GM19455 (cell line): ENCODE measurements around the gene MMP25.
A peak's percentile ranks its signal among the peaks of the same experiment; 100 is the strongest.

ENCODE experiments used
- ATAC-seq: cut with Tn5 transposase; IDR thresholded peaks from one replicate; pipeline ENCODE4 v1.9.1; 2021; ENCODE audit not compliant: unreplicated experiment

MMP25 gene

GRCh38 chr16:3017344-3017743 lies 29.0 kb upstream of the MMP25 start:
- no peak for ATAC-seq

- no peak for ATAC-seq
Measured at GRCh38 chr16:3017794-3018506, 28.4 kb upstream of the MMP25 start, which contains the start of gene CLDN6. Gene CLDN6, minus strand, starts transcription at chr16:3018183. Its CDS starts 2,162 bp downstream, at chr16:3016021.

DNA sequence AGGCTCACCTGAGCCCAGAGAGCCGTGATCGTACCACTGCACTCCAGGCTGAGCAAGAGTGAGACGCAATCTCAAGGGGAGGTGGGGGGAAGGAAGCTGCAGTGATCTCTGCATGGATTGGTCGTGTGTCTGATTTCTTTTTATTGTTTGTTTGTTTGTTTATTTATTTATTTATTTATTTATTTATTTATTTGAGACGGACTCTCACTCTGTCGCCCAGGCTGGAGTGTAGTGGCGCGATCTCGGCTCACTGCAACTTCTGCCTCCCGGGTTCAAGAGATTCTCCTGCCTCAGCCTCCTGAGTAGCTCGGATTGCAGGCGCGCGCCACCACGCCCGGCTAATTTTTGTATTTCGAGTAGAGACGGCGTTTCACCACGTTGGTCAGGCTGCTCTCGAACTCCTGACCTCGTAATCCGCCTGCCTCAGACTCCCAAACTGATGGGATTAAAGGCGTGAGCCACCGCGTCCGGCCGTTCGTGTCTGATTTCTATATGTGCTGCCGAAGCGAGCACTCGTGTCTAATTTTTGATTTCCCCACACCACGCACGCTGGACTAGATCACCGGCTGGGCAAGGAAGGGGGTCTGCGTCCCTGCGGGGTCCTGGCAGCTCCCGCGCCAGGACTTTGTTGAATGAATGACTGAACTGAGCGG lies 26.6 kb upstream of the MMP25 start:
- no peak for ATAC-seq

DNA sequence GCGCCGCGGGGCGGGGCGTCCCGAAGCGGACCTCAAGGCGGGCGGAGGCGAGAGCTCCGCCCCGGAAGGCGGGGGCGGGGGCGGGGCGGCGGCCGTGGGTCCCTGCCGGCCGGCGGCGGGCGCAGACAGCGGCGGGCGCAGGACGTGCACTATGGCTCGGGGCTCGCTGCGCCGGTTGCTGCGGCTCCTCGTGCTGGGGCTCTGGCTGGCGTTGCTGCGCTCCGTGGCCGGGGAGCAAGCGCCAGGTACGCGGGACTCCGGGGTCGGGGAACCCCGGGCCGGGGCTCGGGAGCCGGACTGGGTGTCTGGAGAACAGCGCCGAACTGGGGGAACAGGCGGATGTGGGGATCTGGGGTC lies 26.1 kb upstream of the MMP25 start, which contains the start of gene TNFRSF12A:
TNFRSF12A (plus strand) TSS at position 122 of the 357 bp plus-strand sequence; CDS start at position 152, 30 bp downstream.
- no peak for ATAC-seq

- no peak for ATAC-seq
Measured at GRCh38 chr16:3020604-3021448, 25.5 kb upstream of the MMP25 start.

GRCh38 chr16:3021449-3022207 lies 24.7 kb upstream of the MMP25 start:
- ATAC-seq, result no peak

GRCh38 chr16:3022208-3022683 lies 24.1 kb upstream of the MMP25 start:
- ATAC-seq, result no peak

DNA sequence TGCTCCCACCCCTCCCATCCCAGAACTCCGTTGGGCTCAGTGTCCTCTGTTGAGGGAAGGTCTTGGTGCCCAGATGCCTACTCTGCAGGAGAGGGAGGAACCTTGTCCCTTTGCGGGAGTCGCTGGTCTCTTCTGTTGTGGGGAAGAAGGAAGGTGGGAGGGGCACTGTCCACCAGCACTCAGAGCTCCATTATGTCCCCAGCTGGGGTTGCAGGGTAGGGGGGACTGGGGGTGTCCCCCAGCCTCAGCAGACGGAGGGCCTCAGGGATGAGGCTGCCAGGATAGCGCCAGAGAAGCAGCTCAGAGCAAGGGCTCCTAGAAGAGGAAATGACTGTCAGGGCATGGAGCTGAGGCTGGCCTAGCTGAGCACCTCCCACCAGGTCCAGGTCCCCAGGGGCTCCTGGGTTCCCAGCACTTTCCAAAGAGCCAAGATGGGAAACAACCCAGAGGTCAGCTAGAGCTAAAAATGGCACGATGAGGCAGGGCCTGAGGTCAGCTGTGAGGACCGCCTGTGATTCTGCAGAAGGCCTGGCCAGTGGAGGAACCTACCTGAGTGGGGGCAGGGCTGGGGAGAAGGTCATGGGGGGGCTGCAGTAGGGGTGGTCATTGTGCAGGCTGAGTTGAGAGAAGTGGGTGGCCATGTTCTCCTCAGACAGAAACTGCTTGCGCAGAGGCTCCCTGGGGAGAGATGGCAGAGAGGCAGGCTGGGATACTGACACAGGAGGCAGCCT lies 23.5 kb upstream of the MMP25 start:
- no peak for ATAC-seq

- no peak for ATAC-seq
Measured at GRCh38 chr16:3023415-3023668, 23.0 kb upstream of the MMP25 start.

- peak; percentile 75 for ATAC-seq
Measured at GRCh38 chr16:3023669-3024478, 22.5 kb upstream of the MMP25 start, which contains the start of the genes HCFC1R1 and THOC6. Gene HCFC1R1, minus strand, starts transcription at chr16:3023942. Its CDS starts 1 bp downstream, at chr16:3023941. Gene THOC6, plus strand, starts transcription at chr16:3024035. Its CDS starts 292 bp downstream, at chr16:3024327.

- no peak for ATAC-seq
Measured at GRCh38 chr16:3025032-3026002, 21.0 kb upstream of the MMP25 start.

DNA sequence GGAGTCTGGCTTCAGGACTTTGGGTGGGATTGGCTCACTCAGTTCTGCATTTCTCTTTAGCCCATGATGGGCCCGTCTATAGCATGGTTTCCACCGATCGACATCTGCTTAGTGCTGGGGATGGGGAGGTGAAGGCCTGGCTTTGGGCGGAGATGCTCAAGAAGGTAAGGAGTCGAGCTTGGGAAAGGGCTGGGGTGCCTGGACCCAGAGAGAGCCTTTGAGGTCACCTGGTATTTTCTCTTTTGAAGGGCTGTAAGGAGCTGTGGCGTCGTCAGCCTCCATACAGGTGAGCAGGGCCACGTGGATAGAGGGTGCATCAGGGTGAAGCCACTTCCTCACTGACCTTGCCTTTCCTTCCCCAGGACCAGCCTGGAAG lies 20.4 kb upstream of the MMP25 start:
- ATAC-seq, result no peak

GRCh38 chr16:3026609-3027488 lies 19.5 kb upstream of the MMP25 start:
- no peak for ATAC-seq

GRCh38 chr16:3027489-3027795 lies 18.9 kb upstream of the MMP25 start:
- ATAC-seq, result no peak

- no peak for ATAC-seq
Measured at GRCh38 chr16:3027983-3028715, 18.2 kb upstream of the MMP25 start.

- ATAC-seq, result no peak
Measured at GRCh38 chr16:3028716-3029319, 17.5 kb upstream of the MMP25 start.
